ENCODE results near the gene SEMA7A. TPM values are rescaled to one million over a fixed set of nuclear protein-coding genes. Genes with fewer than 3 reads are reported as not detected.

Gene SEMA7A
- total and polyA plus RNA-seq, 2 experiments from 2014 or later = 0.99 to 11.9 TPM

DNA sequence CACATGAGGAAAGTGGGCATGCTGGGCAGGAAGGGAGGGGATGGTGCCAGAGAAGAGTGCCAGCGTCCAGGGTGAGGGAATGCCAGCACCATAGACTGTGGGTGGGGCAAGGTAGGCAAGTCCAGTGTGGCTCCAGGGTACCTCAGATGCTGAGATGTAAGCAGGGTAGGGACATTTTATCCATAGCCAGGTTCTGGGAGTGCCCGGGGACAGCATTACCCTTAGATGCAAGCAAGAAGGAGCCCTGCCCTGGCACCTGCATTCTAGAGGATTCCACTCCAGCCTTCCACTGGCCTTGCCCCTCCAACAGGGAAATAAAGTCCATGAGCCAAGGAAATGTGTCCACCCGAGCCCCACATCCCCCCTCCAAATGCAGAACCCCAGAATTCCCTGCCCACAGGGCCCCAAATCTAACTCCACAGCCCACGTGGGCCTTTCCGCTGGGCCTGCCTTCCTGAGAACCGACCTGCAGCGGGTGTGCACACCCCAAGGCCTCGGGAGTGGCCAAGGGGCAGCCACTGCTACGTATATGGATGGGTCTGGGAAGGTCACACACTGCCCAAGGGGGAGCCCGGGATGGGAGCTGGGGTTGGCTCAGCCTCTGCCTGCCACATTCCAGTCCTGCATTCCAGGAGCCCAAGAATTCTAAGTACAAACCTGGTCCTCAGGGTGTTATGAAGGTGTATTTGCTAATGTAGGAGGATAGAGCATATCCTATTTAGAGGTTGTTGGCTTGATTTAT lies 46.0 kb downstream of the SEMA7A start:
- Histone ChIP-seq H3K36me3 (no peaks in the 10 kb centered on the region), H3K27me3 (no peaks in the 10 kb centered on the region), H3K4me1 (ENCODE audit: low read depth) (peaks cover 19% of the 10 kb centered on the region), H3K4me3 (no peak overlapping the region), H3K9me3 (ENCODE audit: low read depth) (no peaks in the 10 kb centered on the region), H3K27ac (no peak overlapping the region)
- DNase-seq (ENCODE audit: low read depth in 1 of 2, low spot score in 1 of 2) = peak in 1 of 2 donors; percentile 56
- TF ChIP-seq, protein P1, sequence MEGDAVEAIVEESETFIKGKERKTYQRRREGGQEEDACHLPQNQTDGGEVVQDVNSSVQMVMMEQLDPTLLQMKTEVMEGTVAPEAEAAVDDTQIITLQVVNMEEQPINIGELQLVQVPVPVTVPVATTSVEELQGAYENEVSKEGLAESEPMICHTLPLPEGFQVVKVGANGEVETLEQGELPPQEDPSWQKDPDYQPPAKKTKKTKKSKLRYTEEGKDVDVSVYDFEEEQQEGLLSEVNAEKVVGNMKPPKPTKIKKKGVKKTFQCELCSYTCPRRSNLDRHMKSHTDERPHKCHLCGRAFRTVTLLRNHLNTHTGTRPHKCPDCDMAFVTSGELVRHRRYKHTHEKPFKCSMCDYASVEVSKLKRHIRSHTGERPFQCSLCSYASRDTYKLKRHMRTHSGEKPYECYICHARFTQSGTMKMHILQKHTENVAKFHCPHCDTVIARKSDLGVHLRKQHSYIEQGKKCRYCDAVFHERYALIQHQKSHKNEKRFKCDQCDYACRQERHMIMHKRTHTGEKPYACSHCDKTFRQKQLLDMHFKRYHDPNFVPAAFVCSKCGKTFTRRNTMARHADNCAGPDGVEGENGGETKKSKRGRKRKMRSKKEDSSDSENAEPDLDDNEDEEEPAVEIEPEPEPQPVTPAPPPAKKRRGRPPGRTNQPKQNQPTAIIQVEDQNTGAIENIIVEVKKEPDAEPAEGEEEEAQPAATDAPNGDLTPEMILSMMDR (IDR thresholded peaks at IDR 0.05; ENCODE audit: low read depth, low read length) = no peak

DNA sequence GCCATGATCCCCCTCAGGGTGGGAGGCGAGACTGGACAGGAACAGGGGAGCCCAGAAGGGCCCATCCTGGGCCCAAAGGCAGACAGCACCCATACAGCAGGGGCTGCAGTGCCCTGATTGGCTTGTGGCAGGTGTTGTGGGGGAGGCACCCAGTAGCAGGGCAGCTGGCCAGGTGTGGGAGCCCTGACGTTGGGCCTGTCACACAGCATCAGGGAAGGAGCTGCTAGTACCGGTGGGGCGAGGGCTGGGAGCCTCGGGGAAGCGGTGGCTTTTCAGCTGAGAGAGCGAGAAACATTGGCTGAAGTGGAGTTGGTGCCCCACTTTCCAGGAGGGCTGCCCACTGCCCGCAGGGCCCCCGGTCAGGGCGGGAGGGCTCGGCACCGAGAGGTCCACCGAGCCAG lies 46.6 kb downstream of the SEMA7A start:
- no peak overlapping the region for H3K27ac ChIP-seq
- H3K4me1 ChIP-seq (ENCODE audit: low read depth) = peaks cover 19% of the 10 kb centered on the region
- TF ChIP-seq, protein P1 (IDR thresholded peaks at IDR 0.05; ENCODE audit: low read depth, low read length) = no peak
- H3K36me3 ChIP-seq = no peaks in the 10 kb centered on the region
- H3K9me3 ChIP-seq (ENCODE audit: low read depth) = no peaks in the 10 kb centered on the region
- H3K27me3 ChIP-seq = no peaks in the 10 kb centered on the region
- no peak for DNase-seq (ENCODE audit: low read depth in 1 of 2, low spot score in 1 of 2)
- H3K4me3 ChIP-seq = no peak overlapping the region

DNA sequence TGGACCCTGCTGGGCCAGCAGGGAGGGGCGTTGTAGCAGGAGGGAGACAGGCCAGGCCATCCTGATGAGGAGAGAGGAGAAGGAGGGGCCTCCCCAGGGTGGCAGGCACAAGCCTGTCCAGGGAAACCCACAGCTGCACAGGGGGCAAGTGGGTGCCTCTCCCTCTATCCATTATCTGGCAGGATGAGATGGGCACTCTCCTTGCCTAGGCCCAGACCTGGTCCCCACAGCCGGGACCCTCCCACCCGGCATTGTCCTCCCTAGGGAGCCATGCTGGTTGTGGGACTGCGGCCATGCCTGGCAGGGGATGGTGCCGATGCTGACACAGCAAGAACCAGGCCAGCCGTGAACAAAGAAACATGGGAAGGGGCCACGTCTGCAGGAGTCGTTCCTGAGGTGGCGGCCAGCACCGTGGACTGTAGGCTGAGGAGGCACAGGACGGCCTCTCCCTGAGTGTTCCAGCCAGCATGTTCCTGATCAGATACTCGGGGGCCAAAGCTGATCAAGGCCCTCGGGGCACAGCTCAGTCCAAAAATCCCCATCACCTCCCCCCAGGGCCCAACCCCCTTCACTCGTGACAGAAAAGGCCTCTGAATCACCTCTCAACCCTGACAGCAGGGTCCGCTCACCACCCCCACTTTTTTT lies 47.1 kb downstream of the SEMA7A start:
- no peak for DNase-seq (ENCODE audit: low read depth in 1 of 2, low spot score in 1 of 2)
- Histone ChIP-seq H3K27me3 (no peaks in the 10 kb centered on the region), H3K36me3 (no peaks in the 10 kb centered on the region), H3K27ac (no peak overlapping the region), H3K4me3 (no peak overlapping the region), H3K9me3 (ENCODE audit: low read depth) (no peaks in the 10 kb centered on the region), H3K4me1 (ENCODE audit: low read depth) (peaks cover 19% of the 10 kb centered on the region)
- TF ChIP-seq, protein P1 (IDR thresholded peaks at IDR 0.05; ENCODE audit: low read depth, low read length) = no peak

DNA sequence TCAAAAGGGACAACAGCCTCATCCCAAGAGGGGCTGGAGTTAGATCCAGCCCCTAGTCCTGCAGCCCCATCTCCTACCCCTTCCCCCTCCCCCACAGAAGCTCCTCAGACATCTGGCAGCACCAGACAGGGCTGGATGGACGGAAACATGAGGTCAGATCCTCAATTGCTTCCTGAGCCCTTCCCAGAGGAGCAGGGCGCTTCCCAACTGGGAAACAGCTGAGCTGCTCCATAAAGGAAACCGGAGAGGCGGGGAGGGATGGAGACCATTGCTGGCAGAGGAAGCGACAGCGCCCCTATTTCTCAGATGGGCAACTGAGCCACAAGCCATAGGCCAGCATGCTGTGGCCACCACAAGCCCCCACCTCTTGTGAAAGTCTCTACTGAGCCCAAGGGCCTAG lies 48.0 kb downstream of the SEMA7A start:
- Histone ChIP-seq H3K9me3 (ENCODE audit: low read depth) (no peaks in the 10 kb centered on the region), H3K27me3 (no peaks in the 10 kb centered on the region), H3K36me3 (no peaks in the 10 kb centered on the region), H3K27ac (no peak overlapping the region), H3K4me3 (no peak overlapping the region), H3K4me1 (ENCODE audit: low read depth) (peaks cover 19% of the 10 kb centered on the region)
- TF ChIP-seq, protein P1 (IDR thresholded peaks at IDR 0.05; ENCODE audit: low read depth, low read length) = no peak
- DNase-seq (ENCODE audit: low read depth in 1 of 2, low spot score in 1 of 2) = no peak

DNA sequence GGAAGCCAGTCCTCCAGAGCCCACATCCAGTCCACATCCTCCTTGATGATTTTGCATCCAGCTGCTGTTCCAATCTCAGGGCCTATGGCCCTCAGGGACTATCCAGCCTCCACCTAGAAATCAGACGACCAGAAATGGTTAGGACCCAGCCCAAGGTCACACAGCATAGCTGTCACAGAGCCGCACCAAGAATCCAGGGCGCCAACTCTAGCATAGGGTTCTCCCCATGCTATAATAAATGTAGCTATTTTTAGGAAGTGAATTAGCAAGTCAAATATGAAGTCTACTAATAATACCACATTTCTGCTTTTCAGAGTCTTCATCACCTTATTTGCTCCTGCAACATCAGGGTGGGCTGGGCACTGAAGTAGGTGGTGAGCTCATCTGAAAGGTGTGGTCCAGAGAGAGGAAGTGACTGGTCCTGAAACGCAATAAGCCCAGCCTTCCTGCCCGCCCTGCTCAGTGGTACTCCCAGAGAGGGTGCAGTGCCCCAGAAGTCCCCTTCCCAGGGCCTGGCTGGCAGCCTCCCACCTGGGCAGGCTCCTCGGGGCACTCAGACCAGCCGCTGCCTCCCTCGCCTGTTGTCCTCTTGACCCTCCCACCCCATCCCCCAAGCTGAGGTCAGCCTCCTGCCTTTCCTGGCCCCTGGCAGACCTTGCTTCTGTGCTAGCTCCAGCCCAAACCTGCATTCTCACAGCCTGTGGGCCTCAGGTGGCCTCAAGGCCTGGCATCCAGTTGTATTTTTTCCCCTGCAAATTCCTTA lies 48.7 kb downstream of the SEMA7A start:
- no peaks in the 10 kb centered on the region for H3K9me3 ChIP-seq (ENCODE audit: low read depth)
- H3K27me3 ChIP-seq = no peaks in the 10 kb centered on the region
- no peak overlapping the region for H3K27ac ChIP-seq
- H3K4me1 ChIP-seq (ENCODE audit: low read depth) = peaks cover 19% of the 10 kb centered on the region
- H3K36me3 ChIP-seq = no peaks in the 10 kb centered on the region
- no peak overlapping the region for H3K4me3 ChIP-seq
- TF ChIP-seq, protein P1 (IDR thresholded peaks at IDR 0.05; ENCODE audit: low read depth, low read length) = no peak
- DNase-seq (ENCODE audit: low read depth in 1 of 2, low spot score in 1 of 2) = no peak

Data from cardiac muscle cell (in vitro differentiated cells and primary cell).